Heart left ventricle (tissue), 13 donors: ENCODE measurements around the gene SLC8A3.

Experiments
- CTCF ChIP-seq, 12 donors: fragments of 200-600 bp; sonication (generic) in 4 of 12; IDR thresholded peaks; one replicate each; pipeline versions ENCODE4 v1.5.0 to v1.8.0; 2018 to 2022; ENCODE audit warnings: antibody characterized with exemption in 12 of 12, mild to moderate bottlenecking in 5 of 12
- POLR2A ChIP-seq, 2 donors: fragments of 450-650 bp; IDR thresholded peaks; one replicate each; pipeline ENCODE4 v1.6.1; 2017; ENCODE audit warnings: antibody characterized with exemption in 2 of 2, mild to moderate bottlenecking in 2 of 2, moderate library complexity in 2 of 2
- donor health status: ischemic (EF 13 %, LVEDD 7.1; RV severe dilation, severe dysfunction).
- donor health status: DM: no; HTN: yes; CAD: no.
- donor health status: DM: no; HTN: no; CAD: no.
- donor health status: ischemic (EF 25% LVEDD 6.9; RV normal size, moderate dysfunction).
- donor health status: ischemic (EF 25% LVEDD 5.7; RV mildly dilated, moderate dysfunction).
- donor health status: ischemic (EF 35%, LVEDD 5.7; RV mildly dilated, moderate dysfunction).
- donor health status: nonischemic (EF 11% LVEDD 7.7; RV severe dilation, severe dysfunction).
- donor health status: DM: yes; HTN: yes; CAD: no.
- donor health status: PGD.
- donor health status: ischemic (EF 29% LVEDD 5.4; RV normal size, mild dysfunction).
- donor health status: nonischemic (EF 23%, LVEDD 6.1; RV moderate dilation, normal function).

DNA sequence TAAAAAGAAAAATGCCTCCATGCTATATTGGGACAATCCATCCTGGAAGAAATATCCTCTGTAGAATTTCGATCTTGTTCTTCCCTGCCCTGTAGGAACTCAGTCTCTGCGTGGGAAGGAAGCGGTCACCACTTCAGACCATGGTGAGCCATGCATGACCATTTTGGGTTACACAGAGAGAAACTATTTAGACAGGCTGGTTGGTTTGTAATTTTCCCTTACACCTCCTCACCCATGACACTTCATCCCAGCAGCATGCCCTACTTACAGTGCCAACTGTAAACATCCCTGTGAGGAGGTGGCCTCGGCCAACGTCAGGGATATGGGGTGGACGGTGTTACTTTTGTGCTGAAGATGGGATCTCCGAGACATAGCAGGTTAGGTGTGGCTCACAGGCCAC is 188.2 kb downstream of the SLC8A3 start:
- no peak for TF ChIP-seq CTCF (IDR thresholded peaks at IDR 0.05)
- TF ChIP-seq POLR2A (IDR thresholded peaks at IDR 0.05) = no peak
